Stimulated activated CD8-positive, alpha-beta memory T cell treated with anti-CD3 and anti-CD28 coated beads, Interleukin-4, amount 100 ng/mL, for 1 hour (primary cell): ENCODE data around the gene RHBDL2.
"Not testable (repeated sequence)": the region's sequence is repeated elsewhere in the genome, so short reads cannot be mapped to it uniquely, and the experiment has no call there.

ENCODE experiments used
- DNase-seq, 2 donors: peaks; one replicate each; pipeline ENCODE4 v3.0.0-alpha.2; 2020; ENCODE audit warnings: low read depth in 2 of 2, low spot score in 1 of 2

RHBDL2 gene

GRCh38 chr1:38885092-38885491 is 56.5 kb downstream of the RHBDL2 start:
- DNase-seq = no peak

- DNase-seq = no peak
Observed at GRCh38 chr1:38881487-38881886, 60.1 kb downstream of the RHBDL2 start, which contains the start of gene GJA9. GJA9 (minus strand) TSS chr1:38881587; CDS start chr1:38876098, 5,489 bp downstream.

- DNase-seq = no peak
Observed at GRCh38 chr1:38875811-38876210, 65.8 kb downstream of the RHBDL2 start.

GRCh38 chr1:38873027-38873969 is 68.3 kb downstream of the RHBDL2 start, which contains the start of gene MYCBP:
MYCBP (minus strand) TSS chr1:38873348; CDS start chr1:38873305, 43 bp downstream.
- peak; percentile 86 to 95 for DNase-seq

- no peak for DNase-seq
Observed at GRCh38 chr1:38872401-38873026, 69.1 kb downstream of the RHBDL2 start.

- no peak for DNase-seq
Observed at GRCh38 chr1:38870996-38871395, 70.6 kb downstream of the RHBDL2 start.

GRCh38 chr1:38867208-38867607 is 74.4 kb downstream of the RHBDL2 start:
- DNase-seq = no peak

GRCh38 chr1:38865112-38865715 is 76.4 kb downstream of the RHBDL2 start:
- no peak for DNase-seq

GRCh38 chr1:38860454-38860795 is 81.2 kb downstream of the RHBDL2 start:
- no peak for DNase-seq

GRCh38 chr1:38859561-38860453 is 81.8 kb downstream of the RHBDL2 start, which contains the start of gene RRAGC:
RRAGC (minus strand) TSS chr1:38859772; CDS start chr1:38859646, 126 bp downstream.
- DNase-seq = peak; percentile 97

- no peak for DNase-seq
Observed at GRCh38 chr1:38858833-38859560, 82.6 kb downstream of the RHBDL2 start.

GRCh38 chr1:38852780-38853179 is 88.8 kb downstream of the RHBDL2 start:
- DNase-seq = no peak

GRCh38 chr1:38848071-38848470 is 93.6 kb downstream of the RHBDL2 start:
- DNase-seq = no peak

- no peak for DNase-seq
Observed at GRCh38 chr1:38846210-38846609, 95.4 kb downstream of the RHBDL2 start.

- DNase-seq = not testable (repeated sequence)
Observed at GRCh38 chr1:38845088-38845487, 96.5 kb downstream of the RHBDL2 start.

GRCh38 chr1:38840281-38840680 is 101.3 kb downstream of the RHBDL2 start:
- no peak for DNase-seq

- no peak for DNase-seq
Observed at GRCh38 chr1:38839363-38839762, 102.3 kb downstream of the RHBDL2 start.

- DNase-seq = not testable (repeated sequence)
Observed at GRCh38 chr1:38836316-38836715, 105.3 kb downstream of the RHBDL2 start.
